ENCODE data around the gene BATF3.

BATF3 gene

GRCh38 chr1:212645546-212646543 is 53.8 kb downstream of the BATF3 start:
- no peak for TF ChIP-seq EZH2 (IDR thresholded peaks at IDR 0.05; ENCODE audit: borderline replicate concordance, low read length)
- no peak for TF ChIP-seq CTCF (IDR thresholded peaks at IDR 0.05; ENCODE audit: low read length)
- no peaks in the 10 kb centered on the region for H3K36me3 ChIP-seq (ENCODE audit: insufficient read depth, low read length)
- no peak overlapping the region for H3K4me2 ChIP-seq (ENCODE audit: low read length)
- no peaks in the 10 kb centered on the region for H3K9me3 ChIP-seq (ENCODE audit: low read length)
- peaks cover 6% of the 10 kb centered on the region; the same call in 1 of the 2 replicates for H3K27me3 ChIP-seq (ENCODE audit: insufficient read depth, low read length)
- no peak overlapping the region for H3K4me3 ChIP-seq (ENCODE audit: low read depth, low read length, poor library complexity, severe bottlenecking)
- H3K9me2 ChIP-seq (ENCODE audit: low read depth, low read length), result no peaks in the 10 kb centered on the region
- no peak overlapping the region for H3K9ac ChIP-seq (ENCODE audit: low read length)
- no peaks in the 10 kb centered on the region for H3K4me1 ChIP-seq (ENCODE audit: insufficient read depth, low read length, severe bottlenecking)
- no peaks in the 10 kb centered on the region for H3K79me2 ChIP-seq (ENCODE audit: insufficient read depth, low read length)
- no peaks in the 10 kb centered on the region for H4K20me1 ChIP-seq (ENCODE audit: insufficient read depth, low read length)
- H3F3A ChIP-seq (ENCODE audit: insufficient read depth, low read length), result no peaks in the 10 kb centered on the region
- no peak overlapping the region for H2AFZ ChIP-seq (ENCODE audit: low read length)
- H3K27ac ChIP-seq (ENCODE audit: low read depth, low read length, poor library complexity, severe bottlenecking), result no peak overlapping the region

- Histone ChIP-seq H3K36me3 (ENCODE audit: insufficient read depth, low read length) (no peaks in the 10 kb centered on the region), H3F3A (ENCODE audit: insufficient read depth, low read length) (no peaks in the 10 kb centered on the region), H3K79me2 (ENCODE audit: insufficient read depth, low read length) (no peaks in the 10 kb centered on the region), H3K4me1 (ENCODE audit: insufficient read depth, low read length, severe bottlenecking) (no peaks in the 10 kb centered on the region), H3K27ac (ENCODE audit: low read depth, low read length, poor library complexity, severe bottlenecking) (no peak overlapping the region), H3K27me3 (ENCODE audit: insufficient read depth, low read length) (peaks cover 6% of the 10 kb centered on the region; the same call in 1 of the 2 replicates), H3K9me2 (ENCODE audit: low read depth, low read length) (no peaks in the 10 kb centered on the region), H3K4me2 (ENCODE audit: low read length) (no peak overlapping the region), H2AFZ (ENCODE audit: low read length) (no peak overlapping the region), H4K20me1 (ENCODE audit: insufficient read depth, low read length) (no peaks in the 10 kb centered on the region), H3K9me3 (ENCODE audit: low read length) (no peaks in the 10 kb centered on the region), H3K9ac (ENCODE audit: low read length) (no peak overlapping the region), H3K4me3 (ENCODE audit: low read depth, low read length, poor library complexity, severe bottlenecking) (no peak overlapping the region)
- TF ChIP-seq EZH2 (IDR thresholded peaks at IDR 0.05; ENCODE audit: borderline replicate concordance, low read length) (no peak), CTCF (IDR thresholded peaks at IDR 0.05; ENCODE audit: low read length) (no peak)
Observed at GRCh38 chr1:212644866-212645545, 54.6 kb downstream of the BATF3 start.

GRCh38 chr1:212643877-212644276 is 55.8 kb downstream of the BATF3 start:
- H3F3A ChIP-seq (ENCODE audit: insufficient read depth, low read length), result no peaks in the 10 kb centered on the region
- no peaks in the 10 kb centered on the region for H3K79me2 ChIP-seq (ENCODE audit: insufficient read depth, low read length)
- no peaks in the 10 kb centered on the region for H3K4me1 ChIP-seq (ENCODE audit: insufficient read depth, low read length, severe bottlenecking)
- H3K27me3 ChIP-seq (ENCODE audit: insufficient read depth, low read length), result peaks cover 9% of the 10 kb centered on the region; the same call in 1 of the 2 replicates
- no peaks in the 10 kb centered on the region for H4K20me1 ChIP-seq (ENCODE audit: insufficient read depth, low read length)
- no peak overlapping the region for H3K27ac ChIP-seq (ENCODE audit: low read depth, low read length, poor library complexity, severe bottlenecking)
- H2AFZ ChIP-seq (ENCODE audit: low read length), result no peak overlapping the region
- H3K4me3 ChIP-seq (ENCODE audit: low read depth, low read length, poor library complexity, severe bottlenecking), result no peak overlapping the region
- no peaks in the 10 kb centered on the region for H3K9me3 ChIP-seq (ENCODE audit: low read length)
- no peak overlapping the region for H3K9ac ChIP-seq (ENCODE audit: low read length)
- no peak for TF ChIP-seq CTCF (IDR thresholded peaks at IDR 0.05; ENCODE audit: low read length)
- TF ChIP-seq EZH2 (IDR thresholded peaks at IDR 0.05; ENCODE audit: borderline replicate concordance, low read length), result no peak
- H3K9me2 ChIP-seq (ENCODE audit: low read depth, low read length), result no peaks in the 10 kb centered on the region
- H3K4me2 ChIP-seq (ENCODE audit: low read length), result no peak overlapping the region
- H3K36me3 ChIP-seq (ENCODE audit: insufficient read depth, low read length), result no peaks in the 10 kb centered on the region
